ENCODE measurements around the gene PHKG1.

GRCh38 chr7:56099653-56100052 is 6.9 kb upstream of the PHKG1 start:
- TF ChIP-seq MLX (CRISPR knock-in tag; IDR thresholded peaks at IDR 0.05): no peak
- TF ChIP-seq JUN (CRISPR knock-in tag; IDR thresholded peaks at IDR 0.05): no peak
- TF ChIP-seq E2F1 (CRISPR knock-in tag; IDR thresholded peaks at IDR 0.05): no peak
- TF ChIP-seq ATF2 (CRISPR knock-in tag; IDR thresholded peaks at IDR 0.05; ENCODE audit: borderline replicate concordance, low read depth): no peak
- TF ChIP-seq AFF4 (CRISPR knock-in tag; IDR thresholded peaks at IDR 0.05; ENCODE audit: borderline replicate concordance): no peak
- no peak for TF ChIP-seq CTCF (IDR thresholded peaks at IDR 0.05)
- TF ChIP-seq TEAD1 (CRISPR knock-in tag; IDR thresholded peaks at IDR 0.05): no peak
- no peak for TF ChIP-seq USF2 (CRISPR knock-in tag; IDR thresholded peaks at IDR 0.05)
- no peak for TF ChIP-seq MAX (CRISPR knock-in tag; IDR thresholded peaks at IDR 0.05)

Data from WTC11 (cell line).